GM23338 (cell line): ENCODE measurements around the gene DAW1. TPM values are rescaled to one million over a fixed set of nuclear protein-coding genes. Genes with fewer than 3 reads are reported as not detected.
A peak's percentile ranks its signal among the peaks of the same experiment; 100 is the strongest.

Experiments used
- ATAC-seq: fragments of 200-7000 bp; cut with Tn5 transposase; 3 replicates; pipeline ENCODE4 v1.9.1; 2020
- DNase-seq: peaks from one replicate; pipeline ENCODE4 v3.0.0-alpha.2; 2015; ENCODE audit warnings: low spot score
- H2AFZ ChIP-seq: fragments of 200-600 bp; sonication (generic); 2 replicates; pipeline ENCODE4 v1.8.0; 2016; ENCODE audit warnings: antibody characterized with exemption, mild to moderate bottlenecking, moderate library complexity
- H3F3A ChIP-seq: fragments of 200-600 bp; sonication (generic); replicated peaks from 2 replicates; pipeline ENCODE4 v1.8.0; 2017; ENCODE audit warnings: antibody characterized with exemption, mixed run types, low read depth
- H3K27ac ChIP-seq: fragments of 200-600 bp; sonication (generic); 2 replicates; pipeline ENCODE4 v1.6.1; 2016; ENCODE audit warnings: low read depth
- H3K27me3 ChIP-seq: fragments of 200-600 bp; sonication (generic); 2 replicates; pipeline ENCODE4 v1.8.0; 2016; ENCODE audit warnings: mild to moderate bottlenecking, mixed run types, moderate library complexity; ENCODE audit not compliant: insufficient read depth
- H3K36me3 ChIP-seq: fragments of 200-600 bp; sonication (generic); 2 replicates; pipeline ENCODE4 v1.8.0; 2016; ENCODE audit warnings: mild to moderate bottlenecking; ENCODE audit not compliant: insufficient read depth
- H3K4me1 ChIP-seq: fragments of 200-600 bp; sonication (generic); 2 replicates; pipeline ENCODE4 v1.8.0; 2016; ENCODE audit warnings: mild to moderate bottlenecking, moderate library complexity; ENCODE audit not compliant: insufficient read depth
- H3K4me2 ChIP-seq: fragments of 200-600 bp; sonication (generic); 2 replicates; pipeline ENCODE4 v1.7.1; 2017; ENCODE audit warnings: mixed run types
- H3K4me3 ChIP-seq: fragments of 200-600 bp; sonication (generic); 2 replicates; pipeline ENCODE4 v1.6.1; 2016; ENCODE audit warnings: mixed run types
- H3K79me2 ChIP-seq: fragments of 200-600 bp; sonication (generic); replicated peaks from 2 replicates; pipeline ENCODE4 v1.8.0; 2017; ENCODE audit warnings: mild to moderate bottlenecking; ENCODE audit not compliant: insufficient read depth
- H3K9me2 ChIP-seq: fragments of 200-600 bp; sonication (generic); 2 replicates; pipeline ENCODE4 v1.8.0; 2017; ENCODE audit not compliant: insufficient read depth
- H4K20me1 ChIP-seq: fragments of 200-600 bp; sonication (generic); replicated peaks from 2 replicates; pipeline ENCODE4 v1.8.0; 2017; ENCODE audit warnings: mild to moderate bottlenecking; ENCODE audit not compliant: insufficient read depth
- H3K27ac Mint-ChIP-seq: 2 replicates; pipeline ENCODE4 v1.8.0; 2020; ENCODE audit warnings: inconsistent platforms, mild to moderate bottlenecking, moderate library complexity, mixed read lengths
- H3K27me3 Mint-ChIP-seq: 3 replicates; pipeline ENCODE4 v1.8.0; 2022; ENCODE audit warnings: low read depth, mild to moderate bottlenecking, moderate library complexity, mixed read lengths, inconsistent platforms; ENCODE audit not compliant: insufficient read depth, poor library complexity
- H3K36me3 Mint-ChIP-seq: 3 replicates; pipeline ENCODE4 v1.8.0; 2021; ENCODE audit warnings: low read depth, mild to moderate bottlenecking, inconsistent platforms, moderate library complexity, mixed read lengths
- H3K4me1 Mint-ChIP-seq: 3 replicates; pipeline ENCODE4 v1.8.0; 2020; ENCODE audit warnings: mild to moderate bottlenecking, inconsistent platforms, mixed read lengths
- H3K4me3 Mint-ChIP-seq: 3 replicates; pipeline ENCODE4 v1.8.0; 2021; ENCODE audit warnings: moderate library complexity, mild to moderate bottlenecking, inconsistent platforms, mixed read lengths
- H3K9me3 Mint-ChIP-seq: 3 replicates; pipeline ENCODE4 v1.8.0; 2020; ENCODE audit warnings: moderate library complexity, mild to moderate bottlenecking, inconsistent platforms, mixed read lengths
- CREB1 ChIP-seq: fragments of 250-450 bp; sonication (Bioruptor Pico); IDR thresholded peaks from 2 replicates; pipeline ENCODE4 v1.5.0; 2020; ENCODE audit warnings: low read depth, mild to moderate bottlenecking, moderate library complexity
- CTCF ChIP-seq, 2 experiments: fragments of 200-600 bp in 1 of 2; sonication (generic) in 1 of 2; conservative IDR thresholded peaks; 2 replicates each; pipeline versions ENCODE4 v1.5.1 to v1.6.1; 2016 to 2017; ENCODE audit warnings: antibody characterized with exemption in 2 of 2, low read depth in 2 of 2, mild to moderate bottlenecking in 2 of 2, moderate library complexity in 1 of 2
- ETS1 ChIP-seq: IDR thresholded peaks from 2 replicates; pipeline ENCODE4 v1.6.1; 2016; ENCODE audit warnings: antibody characterized with exemption
- EZH2 ChIP-seq: fragments of 200-600 bp; sonication (generic); IDR thresholded peaks from one replicate; pipeline ENCODE4 v1.8.0; 2017; ENCODE audit warnings: antibody characterized with exemption, mild to moderate bottlenecking, low read depth; ENCODE audit not compliant: unreplicated experiment
- EZH2phosphoT487 ChIP-seq: fragments of 200-600 bp; sonication (generic); IDR thresholded peaks from one replicate; pipeline ENCODE4 v1.8.1; 2018; ENCODE audit warnings: antibody characterized with exemption; ENCODE audit not compliant: unreplicated experiment
- JUNB ChIP-seq: IDR thresholded peaks from one replicate; pipeline ENCODE4 v1.6.1; 2016; ENCODE audit warnings: antibody characterized with exemption; ENCODE audit not compliant: unreplicated experiment
- NANOG ChIP-seq: IDR thresholded peaks from 2 replicates; pipeline ENCODE4 v1.6.1; 2016; ENCODE audit warnings: antibody characterized with exemption, borderline replicate concordance
- STAT1 ChIP-seq: IDR thresholded peaks from one replicate; pipeline ENCODE4 v1.6.1; 2016; ENCODE audit warnings: antibody characterized with exemption; ENCODE audit not compliant: unreplicated experiment
- ZNF114 ChIP-seq: fragments of 250-450 bp; sonication (Bioruptor Pico); IDR thresholded peaks from 2 replicates; pipeline ENCODE4 v1.5.0; 2020; ENCODE audit warnings: mild to moderate bottlenecking, moderate library complexity
- ZNF331 ChIP-seq: fragments of 250-450 bp; sonication (Bioruptor Pico); IDR thresholded peaks from 2 replicates; pipeline ENCODE4 v1.5.0; 2020; ENCODE audit warnings: low read depth, mild to moderate bottlenecking, moderate library complexity
- polyA plus RNA-seq: library from polyadenylated mRNA; unstranded; fragments of >200 nt; fragmentation: Nextera tagmentation; extraction: Ambion mirVana; gene quantifications from 2 replicates; pipeline ENCODE4 v1.2.1, GENCODE V29; 2016
- total RNA-seq: library from RNA; depleted of rRNA; stranded (reverse); fragments of >200 nt; shearing (Covaris generic); gene quantifications from 2 replicates; pipeline ENCODE4 v1.2.3, GENCODE V29; 2014
- TF ChIP-seq, protein P1 (sequence below): IDR thresholded peaks from one replicate; pipeline ENCODE4 v1.6.1; 2018; ENCODE audit warnings: antibody characterized with exemption; ENCODE audit not compliant: unreplicated experiment

The DAW1 gene
- total and polyA plus RNA-seq, 2 experiments from 2014 or later = 0.71 to 2.0 TPM

DNA sequence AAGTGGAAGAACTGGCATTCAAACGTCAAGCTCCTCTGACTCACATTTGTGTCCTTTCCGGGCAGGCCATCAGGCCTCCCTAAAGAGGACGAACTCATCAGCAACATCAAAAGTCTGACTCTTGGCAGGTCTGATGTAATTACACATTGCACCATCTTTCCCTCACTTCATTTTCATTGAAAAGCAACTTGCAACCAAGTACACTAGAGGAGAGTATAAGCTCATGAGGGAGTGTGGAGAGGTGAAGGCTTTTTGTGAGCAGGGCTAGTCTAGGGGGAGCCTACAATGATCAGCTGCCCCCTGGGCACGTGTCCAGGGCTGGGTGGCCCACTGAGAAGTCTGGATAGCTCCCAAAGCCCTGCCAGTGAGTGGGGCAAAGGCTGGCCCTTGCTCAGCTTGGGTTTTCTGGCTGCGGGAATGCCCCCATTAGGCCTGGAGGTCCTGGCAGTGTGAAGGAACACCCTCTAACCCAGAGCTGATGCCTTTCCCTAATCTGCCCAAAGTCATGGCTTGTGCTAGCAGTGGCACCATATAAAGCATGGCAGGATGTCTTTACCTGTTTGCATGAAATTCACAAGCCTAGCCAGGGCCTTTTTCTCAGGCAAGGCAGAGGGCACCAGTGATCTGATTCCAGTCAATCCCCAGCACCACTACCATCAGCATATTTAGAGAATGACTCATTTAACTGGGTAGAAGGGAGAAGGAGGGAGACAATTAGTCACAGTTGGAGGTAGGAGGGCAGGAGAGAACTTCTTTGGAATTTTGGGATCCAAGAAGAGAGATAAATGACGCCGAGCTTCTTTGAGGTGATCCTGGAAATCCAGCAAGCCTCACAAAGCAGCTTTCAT lies 8.5 kb upstream of the DAW1 start:
- Histone ChIP-seq H3F3A (no peaks in the 10 kb centered on the region), H4K20me1 (no peaks in the 10 kb centered on the region), H3K36me3 (no peaks in the 10 kb centered on the region), H3K27me3 (no peaks in the 10 kb centered on the region), H3K4me1 (peaks cover 18% of the 10 kb centered on the region), H2AFZ (0 out of 2 replicates have a peak overlapping the region, but pooled peaks have one; percentile 11), H3K27ac (no peak overlapping the region), H3K9me2 (no peaks in the 10 kb centered on the region), H3K4me2 (peak overlapping the region; percentile 64; the same call in 1 of the 2 replicates), H3K4me3 (no peak overlapping the region), H3K79me2 (no peaks in the 10 kb centered on the region)
- Mint-ChIP-seq H3K4me3 (no peak overlapping the region), H3K36me3 (no peaks in the 10 kb centered on the region), H3K9me3 (no peaks in the 10 kb centered on the region), H3K27ac (peak overlapping the region; percentile 34; the same call in 1 of the 2 replicates), H3K4me1 (peaks cover 18% of the 10 kb centered on the region), H3K27me3 (peaks cover 4% of the 10 kb centered on the region)
- no peak for TF ChIP-seq NANOG
- 0 out of 4 replicates have a peak, but pooled peaks of 1 of the 2 experiments have one; percentile 7 for TF ChIP-seq CTCF (conservative IDR thresholded peaks at IDR 0.05; ENCODE audit: low read depth in 2 of 2)
- ATAC-seq (peak; percentile 76), DNase-seq (peak; percentile 42)

DNA sequence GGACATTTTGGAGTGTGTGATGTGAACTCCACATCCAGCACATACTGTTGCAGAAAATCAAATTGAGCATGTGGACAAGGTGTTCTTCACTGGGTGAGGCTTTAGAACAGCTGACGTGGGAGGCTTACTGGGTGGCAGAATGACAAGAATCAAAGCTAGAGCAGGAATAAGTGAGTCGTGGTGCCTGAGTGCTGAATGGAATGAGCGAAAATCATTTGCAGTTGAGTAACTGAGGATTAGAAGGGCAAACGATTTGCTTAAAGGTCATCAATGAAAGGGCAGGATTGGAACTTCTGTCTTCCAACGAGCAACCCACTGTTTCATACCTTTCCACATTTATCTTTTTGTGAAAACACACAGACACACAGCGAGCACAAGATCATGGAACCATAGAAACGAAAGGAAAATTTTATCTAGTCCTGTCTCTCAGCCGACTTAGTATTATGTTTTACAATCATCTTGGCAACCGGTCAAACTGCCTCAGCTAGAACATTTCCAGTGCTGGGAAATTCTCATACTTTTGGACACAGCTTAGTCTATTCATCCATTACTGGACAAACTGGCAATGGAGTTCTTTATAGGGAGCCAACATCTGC lies 7.2 kb upstream of the DAW1 start:
- Histone ChIP-seq H3K4me3 (no peak overlapping the region), H4K20me1 (no peaks in the 10 kb centered on the region), H2AFZ (no peak overlapping the region), H3K79me2 (no peaks in the 10 kb centered on the region), H3K27ac (no peak overlapping the region), H3K27me3 (no peaks in the 10 kb centered on the region), H3K4me1 (peaks cover 20% of the 10 kb centered on the region), H3K9me2 (no peaks in the 10 kb centered on the region), H3K4me2 (no peak overlapping the region), H3F3A (no peaks in the 10 kb centered on the region), H3K36me3 (no peaks in the 10 kb centered on the region)
- H3K9me3 Mint-ChIP-seq = no peaks in the 10 kb centered on the region
- DNase-seq (no peak), ATAC-seq (no peak)
- H3K36me3 Mint-ChIP-seq = no peaks in the 10 kb centered on the region
- H3K27ac Mint-ChIP-seq = no peak overlapping the region
- no peak overlapping the region for H3K4me3 Mint-ChIP-seq
- peaks cover 4% of the 10 kb centered on the region for H3K27me3 Mint-ChIP-seq
- H3K4me1 Mint-ChIP-seq = peaks cover 20% of the 10 kb centered on the region
- TF ChIP-seq JUNB = no peak
- no peak for TF ChIP-seq NANOG
- TF ChIP-seq ZNF114 (CRISPR knock-in tag) = no peak
- TF ChIP-seq ETS1 = no peak
- no peak for TF ChIP-seq STAT1
- no peak for TF ChIP-seq ZNF331 (CRISPR knock-in tag)
- TF ChIP-seq, protein P1, sequence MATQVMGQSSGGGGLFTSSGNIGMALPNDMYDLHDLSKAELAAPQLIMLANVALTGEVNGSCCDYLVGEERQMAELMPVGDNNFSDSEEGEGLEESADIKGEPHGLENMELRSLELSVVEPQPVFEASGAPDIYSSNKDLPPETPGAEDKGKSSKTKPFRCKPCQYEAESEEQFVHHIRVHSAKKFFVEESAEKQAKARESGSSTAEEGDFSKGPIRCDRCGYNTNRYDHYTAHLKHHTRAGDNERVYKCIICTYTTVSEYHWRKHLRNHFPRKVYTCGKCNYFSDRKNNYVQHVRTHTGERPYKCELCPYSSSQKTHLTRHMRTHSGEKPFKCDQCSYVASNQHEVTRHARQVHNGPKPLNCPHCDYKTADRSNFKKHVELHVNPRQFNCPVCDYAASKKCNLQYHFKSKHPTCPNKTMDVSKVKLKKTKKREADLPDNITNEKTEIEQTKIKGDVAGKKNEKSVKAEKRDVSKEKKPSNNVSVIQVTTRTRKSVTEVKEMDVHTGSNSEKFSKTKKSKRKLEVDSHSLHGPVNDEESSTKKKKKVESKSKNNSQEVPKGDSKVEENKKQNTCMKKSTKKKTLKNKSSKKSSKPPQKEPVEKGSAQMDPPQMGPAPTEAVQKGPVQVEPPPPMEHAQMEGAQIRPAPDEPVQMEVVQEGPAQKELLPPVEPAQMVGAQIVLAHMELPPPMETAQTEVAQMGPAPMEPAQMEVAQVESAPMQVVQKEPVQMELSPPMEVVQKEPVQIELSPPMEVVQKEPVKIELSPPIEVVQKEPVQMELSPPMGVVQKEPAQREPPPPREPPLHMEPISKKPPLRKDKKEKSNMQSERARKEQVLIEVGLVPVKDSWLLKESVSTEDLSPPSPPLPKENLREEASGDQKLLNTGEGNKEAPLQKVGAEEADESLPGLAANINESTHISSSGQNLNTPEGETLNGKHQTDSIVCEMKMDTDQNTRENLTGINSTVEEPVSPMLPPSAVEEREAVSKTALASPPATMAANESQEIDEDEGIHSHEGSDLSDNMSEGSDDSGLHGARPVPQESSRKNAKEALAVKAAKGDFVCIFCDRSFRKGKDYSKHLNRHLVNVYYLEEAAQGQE = no peak
- no peak for TF ChIP-seq EZH2phosphoT487
- TF ChIP-seq CTCF (conservative IDR thresholded peaks at IDR 0.05; ENCODE audit: low read depth in 2 of 2) = no peak
- no peak for TF ChIP-seq CREB1 (CRISPR knock-in tag)
- no peak for TF ChIP-seq EZH2
